ENCODE data around the gene TEX51.

Gene TEX51

DNA sequence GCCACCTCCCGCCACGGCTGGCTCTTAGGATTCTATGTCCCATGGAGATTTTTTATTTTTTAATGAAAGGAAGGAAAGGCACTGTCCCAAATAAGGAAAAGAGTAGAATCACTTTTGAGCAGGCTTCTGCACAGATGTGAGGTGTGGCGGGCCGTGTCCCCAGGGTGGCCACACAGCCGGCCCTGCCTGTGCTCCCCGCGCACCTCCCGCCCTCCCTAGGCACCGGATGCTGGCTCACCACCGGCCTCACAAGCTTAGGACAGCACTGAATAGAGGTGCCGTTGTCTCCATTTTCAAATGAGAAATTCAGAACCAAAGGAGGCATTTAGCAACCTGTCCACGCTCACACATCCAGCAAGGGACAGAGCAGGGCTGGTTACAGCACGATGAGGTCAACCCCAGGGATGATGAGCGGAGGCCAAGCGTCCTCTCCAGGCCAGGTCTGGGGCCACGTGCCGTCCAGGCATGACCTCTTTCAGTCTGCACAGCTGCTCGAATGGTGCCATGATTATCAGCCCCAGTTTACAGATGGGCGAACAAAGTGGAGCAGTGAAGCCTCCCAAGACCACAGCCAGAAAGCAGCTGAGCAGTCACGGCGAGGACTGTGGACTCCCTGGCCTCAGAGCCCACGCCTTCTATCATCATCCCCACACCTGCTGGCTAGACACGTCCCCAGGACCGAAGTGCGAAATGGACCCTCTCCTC, 20.7 kb upstream of the TEX51 start:
- no peak for DNase-seq (ENCODE audit: low read depth in 2 of 2, low spot score in 1 of 2)

DNA sequence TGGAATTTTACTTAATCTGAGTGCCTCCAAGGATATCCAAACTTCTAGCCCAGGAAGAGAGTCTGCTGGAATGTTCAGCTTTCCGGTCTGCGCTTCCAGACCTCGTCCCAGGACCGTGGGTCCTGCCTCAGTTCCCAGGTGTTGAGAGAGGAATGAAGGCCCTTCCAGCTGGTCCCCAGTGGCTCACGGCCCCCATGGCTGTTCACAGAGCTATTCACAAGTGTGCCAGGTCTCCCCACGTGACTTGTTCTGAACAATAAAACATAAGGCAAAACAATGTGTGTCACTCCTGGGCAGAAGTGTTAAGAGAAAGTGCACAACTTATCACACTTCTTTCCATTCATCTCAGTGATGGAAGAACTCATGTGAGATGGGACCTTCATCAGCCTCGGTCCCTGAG, 20.1 kb upstream of the TEX51 start:
- DNase-seq (ENCODE audit: low read depth in 2 of 2, low spot score in 1 of 2) = no peak

DNA sequence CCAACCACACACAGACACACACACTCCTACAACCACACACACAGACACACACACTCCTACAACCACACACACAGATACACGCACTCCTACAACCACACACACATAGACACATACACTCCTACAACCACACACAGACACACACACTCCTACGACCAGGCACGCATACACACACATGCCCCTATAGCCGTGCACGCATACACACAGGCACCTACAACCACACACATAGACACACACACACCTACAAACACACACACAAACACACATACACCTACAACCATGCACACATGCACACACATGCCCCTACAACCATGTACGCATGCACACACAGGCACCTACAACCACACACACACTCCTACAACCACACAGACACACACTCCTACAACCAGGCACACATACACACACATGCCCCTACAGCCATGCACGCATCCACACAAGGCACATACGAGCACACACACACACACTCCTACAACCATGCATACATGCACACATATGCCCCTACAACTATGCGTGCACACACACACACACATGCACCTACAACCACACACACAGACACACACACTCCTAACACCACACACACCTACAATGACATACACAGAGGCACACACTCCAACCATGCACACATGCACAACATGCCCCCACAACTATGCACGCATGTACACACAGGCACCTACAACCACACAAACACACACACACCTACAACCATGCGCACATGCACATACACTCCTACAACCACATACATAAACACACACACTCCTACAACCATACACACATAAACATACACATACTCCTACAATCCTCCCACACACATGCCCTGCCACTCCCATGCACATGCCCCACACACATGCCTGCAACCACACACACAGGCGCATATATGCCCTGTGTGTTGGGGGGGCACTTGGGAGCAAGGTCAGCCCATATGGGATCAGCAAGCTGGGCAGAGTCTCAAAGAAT, 19.1 kb upstream of the TEX51 start:
- DNase-seq (ENCODE audit: low read depth in 2 of 2, low spot score in 1 of 2) = no peak

DNA sequence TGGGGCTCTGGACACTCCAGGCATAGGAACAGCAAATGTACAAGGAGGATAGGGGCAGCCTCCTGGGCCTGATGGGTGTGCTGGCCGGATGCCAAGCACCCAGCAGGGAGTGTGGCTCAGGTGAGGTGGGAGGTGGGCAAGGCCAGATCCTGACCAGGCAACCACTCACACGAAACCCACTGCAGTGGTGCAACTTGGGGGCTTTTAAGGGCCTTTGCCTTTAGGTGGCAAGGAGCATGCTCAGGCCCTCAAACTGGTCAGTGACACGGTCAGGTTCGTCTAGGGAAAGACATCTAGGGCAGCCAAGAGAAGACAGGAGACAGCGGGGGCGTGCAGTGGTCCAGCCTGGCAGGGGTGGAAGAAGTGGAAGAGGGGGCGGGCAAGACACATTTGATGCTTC, 18.4 kb upstream of the TEX51 start:
- DNase-seq (ENCODE audit: low read depth in 2 of 2, low spot score in 1 of 2) = no peak

DNA sequence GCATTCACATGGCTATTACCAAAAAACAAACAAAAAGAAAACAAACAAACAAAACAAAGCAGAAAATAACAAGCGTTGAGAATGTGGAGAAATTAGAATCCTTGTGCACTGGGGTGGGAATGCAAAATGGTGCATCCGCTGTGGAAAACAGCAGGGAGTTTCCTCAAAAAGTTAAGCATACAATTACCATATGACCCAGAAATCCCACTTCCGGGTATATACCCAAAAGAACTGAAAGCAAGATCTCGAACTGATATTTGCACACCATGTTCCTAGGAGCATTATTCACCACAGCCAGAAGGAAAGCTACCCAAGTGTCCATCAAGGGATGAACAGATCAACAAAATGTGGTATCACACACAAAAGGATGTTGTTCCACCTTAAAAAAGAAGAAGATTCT, 17.9 kb upstream of the TEX51 start:
- DNase-seq (ENCODE audit: low read depth in 2 of 2, low spot score in 1 of 2) = no peak

DNA sequence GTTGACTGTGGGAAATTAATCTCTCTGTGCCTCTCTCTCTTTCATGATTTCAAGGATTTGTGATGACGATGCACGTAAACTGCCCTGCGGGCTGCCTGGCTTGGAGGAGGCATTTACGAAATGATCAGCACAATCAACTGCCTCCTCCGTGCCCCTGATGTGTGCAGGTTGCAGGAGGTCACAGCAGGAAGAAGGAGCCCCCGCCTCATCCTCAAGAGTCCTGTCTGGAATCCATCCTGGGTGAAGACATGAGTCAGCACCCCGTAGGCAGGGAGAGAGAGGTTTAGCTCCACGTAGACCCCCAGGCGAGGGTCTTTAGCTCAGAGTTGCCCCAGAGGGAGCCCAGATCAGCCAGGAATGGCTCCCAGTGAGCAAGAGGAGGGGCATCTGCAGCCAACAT, 17.1 kb upstream of the TEX51 start:
- DNase-seq (ENCODE audit: low read depth in 2 of 2, low spot score in 1 of 2) = no peak

DNA sequence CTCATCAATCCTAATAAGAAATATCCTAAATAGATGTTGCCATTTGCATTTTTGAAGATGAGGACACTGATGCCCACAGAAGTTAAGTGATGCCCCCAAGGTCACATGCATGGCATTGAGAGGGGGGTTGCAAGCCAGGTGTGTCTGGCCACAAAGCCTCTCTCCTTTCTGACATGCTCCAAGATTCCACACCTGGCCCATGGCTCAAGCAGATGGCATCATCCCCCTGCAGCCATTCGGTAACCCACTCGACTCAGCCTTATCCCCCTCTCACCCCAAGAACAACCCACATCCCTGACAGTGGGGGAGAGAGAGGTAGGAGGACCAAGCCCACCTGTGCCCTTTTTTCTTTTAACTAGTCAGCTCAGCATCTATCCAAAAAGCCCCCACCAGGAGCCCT, 16.5 kb upstream of the TEX51 start:
- no peak for DNase-seq (ENCODE audit: low read depth in 2 of 2, low spot score in 1 of 2)

DNA sequence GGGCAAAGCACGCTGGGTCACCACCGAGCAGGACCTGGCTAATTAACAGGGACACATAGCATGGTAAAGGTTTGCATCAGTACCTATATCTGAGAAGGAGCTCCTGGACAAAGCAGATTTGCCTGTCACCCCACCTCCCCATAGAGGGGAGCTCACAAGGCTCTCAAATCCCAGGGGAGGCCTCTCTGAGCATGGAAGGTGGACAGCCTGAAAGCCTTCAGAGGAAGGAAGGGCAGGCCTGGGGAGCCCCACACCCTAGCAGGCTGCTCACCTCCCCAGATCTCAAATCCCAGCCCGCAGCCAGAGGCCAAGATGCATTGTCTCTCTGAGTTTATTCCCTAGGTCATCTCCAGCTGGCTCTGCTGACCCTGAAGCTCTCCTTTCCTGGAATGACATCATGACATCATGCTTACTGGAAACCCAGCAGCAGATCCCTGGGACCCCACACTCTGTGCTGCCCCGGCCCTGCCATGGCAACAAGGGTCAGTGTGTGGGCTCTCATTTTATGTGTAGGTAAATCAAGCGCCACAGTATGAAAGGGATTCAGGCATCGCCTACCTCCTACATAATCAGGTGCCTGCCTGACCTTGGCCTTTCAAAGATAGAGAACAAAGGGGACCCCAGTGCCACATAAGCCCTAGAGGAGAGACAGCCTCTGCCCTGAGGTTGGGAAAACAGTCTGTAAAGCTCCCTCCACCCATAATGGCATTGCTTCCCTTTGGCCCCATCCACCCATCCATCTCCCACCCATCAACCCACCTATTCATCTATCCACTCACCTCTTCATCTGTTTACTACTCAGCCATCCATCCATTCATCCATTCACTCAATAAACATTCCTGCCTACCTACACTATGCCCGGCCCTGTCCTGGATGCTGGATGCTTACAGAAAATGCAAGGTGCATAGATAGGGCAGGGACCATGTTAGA, 15.7 kb upstream of the TEX51 start:
- no peak for DNase-seq (ENCODE audit: low read depth in 2 of 2, low spot score in 1 of 2)

DNA sequence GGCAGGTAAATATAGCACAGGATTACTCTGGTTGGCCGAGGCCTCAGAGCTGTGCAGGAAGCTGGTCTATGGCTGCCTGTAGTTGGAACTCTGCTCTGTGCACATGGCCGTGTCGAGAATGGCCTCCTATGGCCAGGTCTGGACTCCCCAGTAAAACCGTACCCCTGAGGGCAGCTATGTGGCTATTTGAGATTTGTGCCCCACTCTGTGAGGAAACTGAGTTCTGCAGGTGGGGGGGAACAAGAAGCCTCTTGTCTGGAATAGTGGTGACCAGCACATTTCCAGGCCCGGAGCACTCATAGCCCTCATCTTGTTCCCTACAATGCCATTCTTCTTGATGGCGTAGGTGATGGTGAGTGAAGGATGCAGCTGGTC, 15.0 kb upstream of the TEX51 start:
- no peak for DNase-seq (ENCODE audit: low read depth in 2 of 2, low spot score in 1 of 2)

DNA sequence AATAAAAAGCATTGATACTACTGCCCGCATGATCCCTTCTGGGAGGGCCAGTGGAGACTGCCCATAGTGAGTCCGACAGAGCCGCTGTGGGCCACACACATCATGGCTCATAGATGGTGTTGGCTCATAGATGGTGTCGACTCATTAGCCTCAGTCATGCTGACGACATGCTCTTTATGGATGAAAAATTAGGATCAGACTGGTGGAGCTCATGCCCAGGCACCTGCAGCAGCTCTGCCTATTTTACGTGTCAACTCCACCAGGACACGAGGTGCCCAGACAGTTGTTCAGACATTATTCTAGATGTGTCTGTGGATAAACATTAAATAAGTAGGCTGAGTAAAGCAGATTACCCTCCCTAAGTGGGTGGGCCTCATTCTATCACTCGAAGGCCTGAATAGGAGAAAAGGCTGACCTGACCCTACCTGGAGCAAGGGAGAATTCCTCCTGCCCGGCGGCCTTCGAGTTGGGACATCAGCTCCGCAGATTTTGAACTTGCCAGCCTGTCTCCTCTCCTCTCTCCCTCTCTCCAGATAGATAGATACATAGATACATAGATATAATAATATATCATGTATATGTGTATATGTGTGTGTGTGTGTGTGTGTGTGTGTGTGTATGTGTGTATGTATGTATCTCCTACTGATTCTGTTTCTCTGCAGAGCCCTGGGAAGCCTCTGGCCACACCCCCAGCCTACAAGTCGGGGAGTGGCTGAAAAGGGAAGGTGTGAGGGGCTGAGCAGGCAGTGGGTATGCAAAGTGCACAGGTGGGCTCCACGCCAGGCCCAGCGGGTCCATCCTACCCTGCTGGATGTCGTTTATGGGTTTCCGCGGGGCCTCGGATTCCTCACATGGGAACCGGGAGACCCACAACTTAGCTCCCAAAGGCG, 13.6 kb upstream of the TEX51 start:
- DNase-seq (ENCODE audit: low read depth in 2 of 2, low spot score in 1 of 2) = no peak

DNA sequence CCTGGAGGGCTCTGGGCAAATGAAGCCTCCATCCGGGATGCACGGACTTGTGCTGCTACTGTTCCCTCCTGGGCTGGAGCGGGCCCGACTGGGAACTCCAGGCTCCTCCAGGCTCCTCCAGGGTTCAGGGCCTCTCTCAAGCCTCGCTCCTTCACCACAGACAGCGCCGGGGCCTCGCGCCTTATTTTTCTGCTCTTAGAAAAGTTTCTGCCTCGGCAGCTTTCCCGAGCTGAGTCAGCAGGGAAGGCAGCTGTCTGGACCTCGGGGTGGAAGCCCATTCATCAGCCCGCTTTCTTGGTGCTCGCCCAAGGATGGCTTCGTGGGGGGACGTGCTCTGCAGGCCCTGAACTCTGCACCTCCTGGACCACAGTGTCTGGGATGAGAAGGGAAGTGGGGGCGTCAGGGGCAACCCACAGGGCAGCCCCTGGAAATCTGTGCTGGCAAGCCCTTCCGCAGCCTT, 12.9 kb upstream of the TEX51 start:
- DNase-seq (ENCODE audit: low read depth in 2 of 2, low spot score in 1 of 2) = no peak

DNA sequence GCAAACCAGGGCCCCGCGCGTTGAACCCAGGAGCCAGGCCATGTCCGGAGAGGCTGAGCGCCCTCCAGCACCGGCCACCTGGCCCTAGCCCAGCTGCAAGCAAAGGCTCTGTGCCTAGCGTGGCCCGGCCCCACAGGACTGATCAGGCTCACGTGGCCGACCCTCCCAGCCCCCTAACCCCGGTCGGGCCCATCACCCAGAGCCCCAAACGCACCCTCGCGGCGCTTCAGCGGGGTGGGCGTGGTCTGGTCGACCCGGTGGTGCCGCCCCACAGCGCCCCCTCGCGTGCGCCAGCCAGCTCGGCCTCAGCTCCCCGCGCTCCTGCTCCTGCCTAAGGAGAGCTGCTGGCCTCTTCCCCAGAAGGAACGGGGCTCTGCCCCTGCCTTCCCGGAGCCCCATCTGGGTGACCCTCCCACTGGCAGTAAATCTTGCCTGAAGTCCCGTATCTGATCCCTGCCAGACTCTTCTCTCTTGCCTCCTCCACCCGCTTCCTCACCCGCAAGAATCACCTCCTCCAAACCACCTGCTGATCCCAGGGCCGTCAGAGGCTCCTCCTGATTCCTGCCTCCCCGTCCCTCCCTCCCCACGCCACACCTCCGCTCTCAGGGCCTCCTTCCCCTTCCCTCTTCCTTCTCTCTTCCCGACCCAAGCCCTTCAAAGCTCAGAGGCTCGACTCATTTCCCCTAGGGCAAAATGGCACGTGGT, 12.3 kb upstream of the TEX51 start:
- DNase-seq (ENCODE audit: low read depth in 2 of 2, low spot score in 1 of 2) = no peak

DNA sequence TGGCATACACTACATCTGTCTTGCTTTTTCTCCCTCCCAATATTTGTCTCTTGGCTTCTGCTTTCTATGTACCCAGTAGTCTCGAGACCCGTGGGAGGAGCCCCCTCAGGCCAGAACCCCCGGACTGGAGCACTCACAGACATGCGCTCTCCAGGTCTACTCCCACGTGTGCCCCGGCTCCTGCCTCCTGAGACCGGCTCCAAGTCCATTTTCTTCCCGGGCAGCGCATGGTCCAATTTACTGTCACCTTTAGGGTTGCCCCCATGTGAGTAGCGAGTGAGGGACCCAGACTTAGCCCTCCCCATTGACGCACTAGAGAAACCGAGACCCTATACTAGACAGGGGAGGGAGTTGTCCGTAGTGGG, 11.8 kb upstream of the TEX51 start:
- no peak for DNase-seq (ENCODE audit: low read depth in 2 of 2, low spot score in 1 of 2)

DNA sequence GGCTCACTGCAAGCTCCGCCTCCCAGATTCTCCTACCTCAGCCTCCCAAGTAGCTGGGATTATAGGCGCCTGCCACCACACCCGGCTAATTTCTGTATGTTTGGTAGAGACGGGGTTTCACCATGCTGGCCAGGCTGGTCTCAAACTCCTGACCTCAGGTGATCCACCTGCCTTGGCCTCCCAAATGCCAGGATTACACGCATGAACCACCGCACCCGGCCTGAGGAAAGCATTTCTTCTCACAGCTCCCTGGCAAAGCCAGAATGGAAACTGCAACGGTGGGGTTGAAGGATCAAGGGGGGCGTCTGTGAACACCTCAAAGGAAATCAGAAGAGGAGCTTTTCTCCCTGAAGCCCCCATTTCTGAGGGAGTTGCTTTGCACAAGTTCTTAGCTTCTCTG, 11.2 kb upstream of the TEX51 start:
- no peak for DNase-seq (ENCODE audit: low read depth in 2 of 2, low spot score in 1 of 2)

DNA sequence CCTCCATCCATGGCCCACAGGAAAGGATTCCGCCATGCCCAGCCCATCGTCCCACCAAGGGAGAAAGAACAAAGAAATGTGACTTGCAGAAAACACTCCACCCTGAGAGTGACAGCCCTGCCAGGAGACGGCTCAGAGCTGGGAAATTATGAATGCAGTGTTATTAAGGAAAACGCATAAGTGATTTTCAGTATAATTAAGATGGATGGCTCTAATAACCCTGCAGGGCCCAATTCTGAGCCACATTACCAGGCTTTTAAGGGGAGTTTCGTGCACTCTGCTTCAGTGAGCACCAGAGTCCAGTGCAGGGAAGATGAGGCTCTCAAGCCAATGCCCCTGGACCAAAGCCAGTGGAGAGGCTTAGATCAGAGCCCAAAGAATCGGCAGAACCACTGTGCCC, 10.6 kb upstream of the TEX51 start:
- no peak for DNase-seq (ENCODE audit: low read depth in 2 of 2, low spot score in 1 of 2)

DNA sequence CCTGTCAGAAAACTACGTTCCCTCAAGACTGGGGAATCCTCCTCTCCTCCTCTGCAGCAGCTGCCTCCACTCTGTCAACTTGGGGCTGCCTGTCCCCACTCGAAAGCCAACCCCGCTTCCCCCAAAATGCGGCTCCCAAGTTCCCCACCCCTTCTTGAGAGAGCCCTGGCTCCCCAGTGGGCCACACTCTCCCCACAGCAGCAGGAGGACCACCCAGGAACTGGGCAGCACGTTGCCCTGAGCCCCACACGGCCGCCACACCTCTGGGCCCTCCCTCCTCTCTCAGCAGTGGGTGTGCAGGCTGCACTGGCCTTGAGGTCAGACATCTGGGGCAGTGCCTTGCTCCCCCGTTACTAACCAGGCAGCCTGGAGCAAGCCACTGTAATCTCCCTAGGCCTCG, 9.6 kb upstream of the TEX51 start:
- DNase-seq (ENCODE audit: low read depth in 2 of 2, low spot score in 1 of 2) = no peak

DNA sequence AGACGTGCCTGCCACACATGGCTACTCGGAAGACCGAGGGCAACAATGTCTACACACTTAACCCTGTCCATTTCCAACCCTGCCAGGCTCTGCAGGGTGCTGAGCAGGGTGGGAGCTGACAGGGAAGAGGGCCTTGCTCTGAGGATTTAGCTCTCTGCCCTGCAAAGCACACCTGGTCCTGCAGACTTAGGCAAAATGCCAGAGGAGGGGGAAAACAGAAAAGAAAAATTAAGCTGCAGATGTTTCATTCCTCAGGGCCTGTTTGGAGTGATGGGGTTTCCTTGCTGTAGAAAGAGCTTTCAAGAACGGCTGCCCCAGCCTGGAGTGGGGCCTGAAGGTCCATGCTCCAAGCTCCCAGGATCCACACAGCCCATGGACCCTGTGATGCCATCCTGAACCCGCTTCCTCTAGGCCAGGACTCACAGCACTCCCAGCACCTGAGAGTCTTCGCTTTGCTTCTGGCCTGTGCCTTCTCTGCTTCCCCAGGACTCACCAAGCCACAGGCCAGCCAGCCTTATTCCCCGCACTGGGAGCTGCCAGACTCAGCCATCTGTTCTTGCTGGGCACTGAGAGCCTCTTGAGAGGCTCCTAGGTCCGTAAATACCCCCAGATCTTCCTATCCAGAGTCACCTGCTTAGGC, 9.1 kb upstream of the TEX51 start:
- DNase-seq (ENCODE audit: low read depth in 2 of 2, low spot score in 1 of 2) = no peak

DNA sequence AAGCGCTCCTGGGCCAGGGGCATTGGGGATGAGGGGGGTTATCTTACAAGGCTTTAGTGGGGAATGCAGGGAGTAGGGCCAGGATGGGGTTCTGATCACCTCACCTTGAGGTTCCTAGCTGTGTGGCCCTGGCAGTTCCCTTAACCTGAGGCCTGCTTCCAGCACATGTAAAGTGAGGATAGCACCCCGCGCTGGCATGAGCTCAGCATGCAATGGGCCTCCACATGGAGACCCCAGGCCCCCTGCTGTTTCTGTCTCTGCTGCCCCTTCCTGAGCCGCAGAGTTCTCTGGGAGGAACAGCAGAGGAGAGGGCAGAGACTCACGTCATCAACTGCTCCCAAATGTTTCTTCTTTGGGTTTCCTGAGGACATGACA, 8.6 kb upstream of the TEX51 start:
- no peak for DNase-seq (ENCODE audit: low read depth in 2 of 2, low spot score in 1 of 2)
